ENCODE results near the gene ZNF189. TPM values are rescaled to one million over a fixed set of nuclear protein-coding genes. Genes with fewer than 3 reads are reported as not detected.

ZNF189 gene
- total RNA-seq, 1 donor from 2014 or later, result 20.7 TPM

DNA sequence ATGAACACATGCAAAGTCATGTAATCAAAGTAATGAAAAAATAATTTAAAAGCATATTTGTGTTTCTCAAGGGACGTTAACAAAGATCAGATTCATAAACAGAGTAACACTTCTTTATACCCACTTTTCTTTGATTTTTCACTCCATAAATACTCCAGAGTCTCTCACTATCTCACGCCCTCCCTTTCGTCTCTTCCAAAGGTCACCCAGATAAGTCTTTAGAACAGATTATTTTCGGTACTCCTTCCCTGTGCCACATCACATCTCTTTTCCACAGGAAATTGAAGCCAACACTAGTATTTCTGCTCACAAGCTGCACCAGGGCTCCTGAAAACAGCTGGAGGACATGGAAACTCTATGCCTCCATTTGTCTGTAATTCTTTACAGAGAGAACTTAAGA lies 52.3 kb downstream of the ZNF189 start:
- H3K4me3 ChIP-seq, result no peak overlapping the region
- no peak for ATAC-seq
- peaks cover 10% of the 10 kb centered on the region for H3K4me1 ChIP-seq
- no peaks in the 10 kb centered on the region for H3K9me3 ChIP-seq
- H3K36me3 ChIP-seq, result no peaks in the 10 kb centered on the region
- TF ChIP-seq, protein P1, sequence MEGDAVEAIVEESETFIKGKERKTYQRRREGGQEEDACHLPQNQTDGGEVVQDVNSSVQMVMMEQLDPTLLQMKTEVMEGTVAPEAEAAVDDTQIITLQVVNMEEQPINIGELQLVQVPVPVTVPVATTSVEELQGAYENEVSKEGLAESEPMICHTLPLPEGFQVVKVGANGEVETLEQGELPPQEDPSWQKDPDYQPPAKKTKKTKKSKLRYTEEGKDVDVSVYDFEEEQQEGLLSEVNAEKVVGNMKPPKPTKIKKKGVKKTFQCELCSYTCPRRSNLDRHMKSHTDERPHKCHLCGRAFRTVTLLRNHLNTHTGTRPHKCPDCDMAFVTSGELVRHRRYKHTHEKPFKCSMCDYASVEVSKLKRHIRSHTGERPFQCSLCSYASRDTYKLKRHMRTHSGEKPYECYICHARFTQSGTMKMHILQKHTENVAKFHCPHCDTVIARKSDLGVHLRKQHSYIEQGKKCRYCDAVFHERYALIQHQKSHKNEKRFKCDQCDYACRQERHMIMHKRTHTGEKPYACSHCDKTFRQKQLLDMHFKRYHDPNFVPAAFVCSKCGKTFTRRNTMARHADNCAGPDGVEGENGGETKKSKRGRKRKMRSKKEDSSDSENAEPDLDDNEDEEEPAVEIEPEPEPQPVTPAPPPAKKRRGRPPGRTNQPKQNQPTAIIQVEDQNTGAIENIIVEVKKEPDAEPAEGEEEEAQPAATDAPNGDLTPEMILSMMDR (IDR thresholded peaks at IDR 0.05), result no peak
- intact Hi-C loops (cut with DNase I), result no loop called here
- no peak overlapping the region for H3K27ac ChIP-seq
- H3K27me3 ChIP-seq (ENCODE audit: low read depth), result peaks cover 4% of the 10 kb centered on the region
- no peak for DNase-seq

DNA sequence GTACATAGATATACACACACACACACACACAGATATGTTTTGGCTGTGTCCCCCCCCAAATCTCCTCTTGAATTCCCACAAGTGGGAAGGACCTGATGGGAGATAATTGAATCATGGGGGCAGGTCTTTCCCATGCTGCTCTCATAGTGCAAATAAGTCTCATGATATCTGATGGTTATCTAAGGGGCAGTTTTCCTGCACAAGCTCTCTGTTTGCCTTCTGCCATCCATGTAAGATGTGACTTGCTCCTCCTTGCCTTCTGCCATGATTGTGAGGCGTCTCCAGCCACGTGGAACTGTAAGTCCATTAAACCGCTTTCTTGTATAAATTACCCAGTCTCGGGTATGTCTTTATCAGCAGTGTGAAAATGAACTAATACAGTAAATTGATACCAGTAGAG lies 52.8 kb downstream of the ZNF189 start:
- ATAC-seq (no peak), DNase-seq (no peak)
- peaks cover 10% of the 10 kb centered on the region for H3K4me1 ChIP-seq
- no peak overlapping the region for H3K27ac ChIP-seq
- intact Hi-C loops (cut with DNase I), result no loop called here
- H3K4me3 ChIP-seq, result no peak overlapping the region
- no peaks in the 10 kb centered on the region for H3K36me3 ChIP-seq
- H3K9me3 ChIP-seq, result no peaks in the 10 kb centered on the region
- H3K27me3 ChIP-seq (ENCODE audit: low read depth), result peaks cover 4% of the 10 kb centered on the region
- TF ChIP-seq, protein P1 (IDR thresholded peaks at IDR 0.05), result no peak

DNA sequence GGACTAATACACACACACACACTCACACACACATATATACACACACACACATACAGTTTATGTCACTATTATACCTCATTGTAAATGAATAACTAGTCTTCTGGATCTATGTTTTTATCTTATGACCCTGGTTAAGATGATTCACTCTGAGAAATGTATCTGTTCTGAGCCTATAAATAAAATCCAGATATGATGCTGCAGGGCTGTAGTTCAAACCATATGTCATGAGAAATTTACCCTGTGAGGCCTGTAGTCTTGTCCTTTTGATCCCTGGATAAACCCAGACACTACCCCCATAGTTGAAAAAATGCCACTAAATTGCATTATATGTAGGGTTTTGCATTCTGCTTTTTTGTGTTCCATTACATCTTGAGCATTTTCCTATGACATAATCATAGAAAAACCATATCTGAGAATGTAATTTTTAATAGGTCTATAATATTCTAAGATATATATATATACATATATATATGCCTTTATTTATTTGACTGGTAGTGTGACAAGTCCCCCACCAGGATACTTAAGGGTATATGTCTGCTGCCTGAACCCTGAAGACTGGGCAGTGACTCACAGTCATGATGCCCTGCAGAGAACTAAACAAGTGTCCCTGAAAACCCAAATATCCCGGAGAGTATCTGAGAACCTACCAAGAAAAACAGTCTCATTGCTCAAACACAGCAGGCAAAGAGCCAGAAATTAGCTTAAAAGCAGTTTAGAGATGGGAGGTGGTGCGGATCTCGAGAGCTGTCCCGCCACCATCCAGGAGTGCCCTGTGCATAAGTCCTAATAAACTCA lies 55.3 kb downstream of the ZNF189 start:
- Histone ChIP-seq H3K27ac (no peak overlapping the region), H3K27me3 (ENCODE audit: low read depth) (peaks cover 4% of the 10 kb centered on the region), H3K9me3 (no peaks in the 10 kb centered on the region), H3K4me3 (no peak overlapping the region), H3K36me3 (no peaks in the 10 kb centered on the region), H3K4me1 (peaks cover 5% of the 10 kb centered on the region)
- ATAC-seq, result no peak
- TF ChIP-seq, protein P1 (IDR thresholded peaks at IDR 0.05), result no peak
- DNase-seq, result no peak
- intact Hi-C loops (cut with DNase I), result no loop called here

DNA sequence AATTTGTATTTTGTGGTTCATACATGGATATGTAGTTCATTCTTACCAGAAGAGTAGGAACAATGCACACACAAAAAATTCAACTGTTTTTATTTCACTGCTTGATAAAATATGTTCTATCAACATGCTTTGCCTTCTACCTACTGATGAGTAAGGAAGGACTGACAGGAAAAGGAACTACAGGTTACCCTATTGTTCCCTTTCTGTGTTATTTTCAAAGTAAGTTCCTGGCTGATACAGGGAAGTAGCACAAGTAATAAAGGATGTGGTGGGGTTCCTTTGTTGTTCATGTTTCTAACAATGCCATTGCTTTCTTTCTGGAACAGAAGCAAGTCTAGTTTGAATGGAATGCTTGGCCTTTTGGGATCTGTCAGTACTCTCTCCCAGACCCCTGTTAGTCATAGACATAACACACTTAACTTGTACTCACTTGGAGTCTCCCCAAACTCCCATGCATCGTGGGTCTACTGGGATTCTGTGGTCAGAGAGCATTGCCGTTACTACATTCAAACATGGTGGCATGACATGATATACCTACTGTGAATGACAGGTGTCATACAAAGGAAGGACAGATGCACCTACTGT lies 57.1 kb downstream of the ZNF189 start:
- TF ChIP-seq, protein P1 (IDR thresholded peaks at IDR 0.05), result no peak
- H3K4me3 ChIP-seq, result no peak overlapping the region
- no peaks in the 10 kb centered on the region for H3K36me3 ChIP-seq
- intact Hi-C loops (cut with DNase I), result no loop called here
- no peaks in the 10 kb centered on the region for H3K27me3 ChIP-seq (ENCODE audit: low read depth)
- H3K9me3 ChIP-seq, result no peaks in the 10 kb centered on the region
- H3K27ac ChIP-seq, result no peak overlapping the region
- H3K4me1 ChIP-seq, result no peaks in the 10 kb centered on the region
- ATAC-seq (no peak), DNase-seq (no peak)

DNA sequence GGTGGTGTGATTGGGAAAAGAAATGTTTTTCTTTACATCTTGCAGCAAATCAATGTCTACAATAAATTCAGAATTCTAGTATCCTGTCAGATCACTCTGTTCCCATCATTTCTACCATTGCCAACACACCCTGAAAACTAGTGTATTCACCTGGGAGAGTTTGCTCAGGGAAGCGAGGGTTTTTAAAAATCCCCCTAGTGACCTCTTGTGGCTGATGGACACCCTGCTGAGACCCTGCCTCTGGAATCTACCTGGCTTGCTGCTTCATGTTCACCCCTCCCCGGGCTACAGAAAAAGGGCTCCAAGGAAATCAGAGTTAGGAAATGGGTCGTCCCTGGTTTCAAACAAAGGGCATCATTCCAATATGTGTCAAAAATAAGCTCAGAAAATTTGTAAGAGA lies 58.4 kb downstream of the ZNF189 start:
- Histone ChIP-seq H3K27me3 (ENCODE audit: low read depth) (no peaks in the 10 kb centered on the region), H3K36me3 (no peaks in the 10 kb centered on the region), H3K4me3 (no peak overlapping the region), H3K4me1 (no peaks in the 10 kb centered on the region), H3K9me3 (no peaks in the 10 kb centered on the region), H3K27ac (no peak overlapping the region)
- TF ChIP-seq, protein P1 (IDR thresholded peaks at IDR 0.05), result no peak
- no peak for DNase-seq
- intact Hi-C loops (cut with DNase I), result no loop called here
- no peak for ATAC-seq

Data from lower lobe of right lung (tissue), 2 donors.